OCI-LY7 (cell line): ENCODE measurements around the gene RBM20. TPM values are rescaled to one million over a fixed set of nuclear protein-coding genes. Genes with fewer than 3 reads are reported as not detected.

ENCODE experiments used
- BruUV-seq: library from RNA; stranded (reverse); fragments of 400-500 nt; replicated peaks from 2 replicates; lab custom pipeline; 2021; lab: Mats Ljungman, UMichigan
- CTCF ChIA-PET: fragments of 300-600 bp; sonication (Branson Sonifier 250); formaldehyde crosslinking; loops from one replicate; lab custom pipeline; 2022; ENCODE audit warnings: antibody characterized with exemption; ENCODE audit not compliant: unreplicated experiment; lab: Charles Lee
- POLR2A ChIA-PET: fragments of 300-600 bp; sonication (Branson Sonifier 250); formaldehyde crosslinking; loops from one replicate; lab custom pipeline; 2022; ENCODE audit warnings: antibody characterized with exemption; lab: Charles Lee
- DNase-seq: peaks from one replicate; pipeline ENCODE4 v3.0.0-alpha.2; 2015; ENCODE audit warnings: low spot score
- H2AFZ ChIP-seq: fragments of 200-600 bp; sonication (generic), shearing (Covaris generic); 2 replicates; pipeline ENCODE4 v1.6.1; 2014; ENCODE audit warnings: mild to moderate bottlenecking, antibody characterized with exemption, low read length, moderate library complexity
- H3K27ac ChIP-seq: fragments of 200-600 bp; sonication (generic); 2 replicates; pipeline ENCODE4 v1.5.1; 2014; ENCODE audit warnings: mixed run types, low read depth, mild to moderate bottlenecking, moderate library complexity, low read length, inconsistent platforms; ENCODE audit not compliant: poor library complexity, severe bottlenecking
- H3K36me3 ChIP-seq: fragments of 200-600 bp; sonication (generic); 2 replicates; pipeline ENCODE4 v1.6.1; 2014; ENCODE audit warnings: mild to moderate bottlenecking, antibody characterized with exemption, low read length, moderate library complexity, mixed read lengths; ENCODE audit not compliant: insufficient read depth
- H3K4me1 ChIP-seq: fragments of 200-600 bp; sonication (generic); 2 replicates; pipeline ENCODE4 v1.5.1; 2014; ENCODE audit warnings: mild to moderate bottlenecking, low read length; ENCODE audit not compliant: insufficient read depth, poor library complexity, severe bottlenecking
- H3K4me2 ChIP-seq: fragments of 200-600 bp; sonication (generic); 2 replicates; pipeline ENCODE4 v1.6.1; 2014; ENCODE audit warnings: mild to moderate bottlenecking, low read length
- H3K4me3 ChIP-seq: fragments of 200-600 bp; sonication (generic); 2 replicates; pipeline ENCODE4 v1.5.1; 2014; ENCODE audit warnings: mild to moderate bottlenecking, low read depth, low read length; ENCODE audit not compliant: poor library complexity, severe bottlenecking
- H3K79me2 ChIP-seq: fragments of 200-600 bp; sonication (generic); 2 replicates; pipeline ENCODE4 v1.6.1; 2016; ENCODE audit warnings: low read depth, mild to moderate bottlenecking, low read length, moderate library complexity, mixed read lengths; ENCODE audit not compliant: insufficient read depth
- H3K9me2 ChIP-seq: fragments of 200-600 bp; sonication (generic); 2 replicates; pipeline ENCODE4 v1.6.1; 2016; ENCODE audit warnings: mild to moderate bottlenecking, low read length, mixed read lengths; ENCODE audit not compliant: insufficient read depth
- H3K9me3 ChIP-seq: fragments of 200-600 bp; sonication (generic); 2 replicates; pipeline ENCODE4 v1.6.1; 2014; ENCODE audit warnings: mild to moderate bottlenecking, mixed run types, low read length, mixed read lengths
- H4K20me1 ChIP-seq: fragments of 200-600 bp; sonication (generic); 2 replicates; pipeline ENCODE4 v1.6.1; 2014; ENCODE audit warnings: mild to moderate bottlenecking, antibody characterized with exemption, low read length, moderate library complexity, mixed read lengths; ENCODE audit not compliant: insufficient read depth
- EZH2phosphoT487 ChIP-seq: fragments of 200-600 bp; sonication (generic); IDR thresholded peaks from 2 replicates; pipeline ENCODE4 v1.6.1; 2018; ENCODE audit warnings: low read depth, borderline replicate concordance, mild to moderate bottlenecking, mixed run types, antibody characterized with exemption, low read length, moderate library complexity, mixed read lengths
- intact Hi-C: fragments of 100-400 bp; cut with micrococcal nuclease; formaldehyde crosslinking; loops from one replicate; pipeline ENCODE4 v1.10.0; 2022; ENCODE audit not compliant: unreplicated experiment
- total RNA-seq, 2 experiments: library from RNA; depleted of rRNA in 1 of 2; stranded (reverse); fragments of >200 nt in 1 of 2; shearing (Covaris generic) in 1 of 2; gene quantifications; 2 replicates each; pipeline ENCODE4 v1.2.3, GENCODE V29; 2014 to 2022
- TF ChIP-seq, protein P1 (sequence below): fragments of 200-600 bp; sonication (generic); conservative IDR thresholded peaks from 2 replicates; pipeline ENCODE4 v1.5.1; 2014; ENCODE audit warnings: mild to moderate bottlenecking, antibody characterized with exemption, low read length, moderate library complexity, mixed read lengths

The RBM20 gene
- total RNA-seq, 2 experiments from 2014 or later = 0.35 to 1.0 TPM

DNA sequence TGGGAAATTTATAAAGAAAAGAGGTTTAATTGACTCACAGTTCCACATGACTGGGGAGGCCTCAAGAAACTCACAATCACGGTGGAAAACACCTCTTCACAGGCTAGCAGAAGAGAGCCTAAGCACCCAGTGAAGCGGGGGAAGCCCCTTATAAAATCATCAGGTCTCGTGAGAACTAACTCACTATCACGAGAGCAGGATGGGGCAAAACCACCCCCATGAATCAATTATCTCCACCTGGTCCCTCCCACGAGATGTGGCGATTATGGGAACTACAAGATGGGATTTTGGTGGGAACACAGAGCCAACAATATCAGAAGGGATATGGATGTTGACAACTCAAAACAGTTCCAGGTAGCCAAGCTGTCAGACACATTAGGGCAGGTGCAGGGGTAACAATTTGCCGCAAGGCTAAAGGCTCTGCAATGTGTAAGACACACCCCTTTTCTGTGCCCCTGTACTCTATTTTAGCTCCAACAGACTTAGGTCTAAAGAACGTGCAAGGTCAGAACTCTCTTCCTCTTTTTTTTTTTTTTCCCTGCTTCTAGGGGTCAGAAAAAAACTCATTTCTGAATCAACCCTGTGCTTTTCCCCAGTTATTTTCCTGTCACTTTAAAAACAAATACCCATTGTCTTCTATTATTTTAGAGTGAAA is 30.7 kb upstream of the RBM20 start:
- H3K4me3 ChIP-seq = no peak overlapping the region
- BruUV-seq = no TSS peak
- peak overlapping the region; percentile 65 for H2AFZ ChIP-seq
- no peaks in the 10 kb centered on the region for H3K36me3 ChIP-seq
- peak; percentile 41 for DNase-seq
- H3K4me1 ChIP-seq = peaks cover 36% of the 10 kb centered on the region
- intact Hi-C loops = loop anchor here (5.0 kb wide), 2 partner anchors 114 to 279 kb away; no protein-coding TSS in a partner anchor
- no peaks in the 10 kb centered on the region for H4K20me1 ChIP-seq
- TF ChIP-seq, protein P1, sequence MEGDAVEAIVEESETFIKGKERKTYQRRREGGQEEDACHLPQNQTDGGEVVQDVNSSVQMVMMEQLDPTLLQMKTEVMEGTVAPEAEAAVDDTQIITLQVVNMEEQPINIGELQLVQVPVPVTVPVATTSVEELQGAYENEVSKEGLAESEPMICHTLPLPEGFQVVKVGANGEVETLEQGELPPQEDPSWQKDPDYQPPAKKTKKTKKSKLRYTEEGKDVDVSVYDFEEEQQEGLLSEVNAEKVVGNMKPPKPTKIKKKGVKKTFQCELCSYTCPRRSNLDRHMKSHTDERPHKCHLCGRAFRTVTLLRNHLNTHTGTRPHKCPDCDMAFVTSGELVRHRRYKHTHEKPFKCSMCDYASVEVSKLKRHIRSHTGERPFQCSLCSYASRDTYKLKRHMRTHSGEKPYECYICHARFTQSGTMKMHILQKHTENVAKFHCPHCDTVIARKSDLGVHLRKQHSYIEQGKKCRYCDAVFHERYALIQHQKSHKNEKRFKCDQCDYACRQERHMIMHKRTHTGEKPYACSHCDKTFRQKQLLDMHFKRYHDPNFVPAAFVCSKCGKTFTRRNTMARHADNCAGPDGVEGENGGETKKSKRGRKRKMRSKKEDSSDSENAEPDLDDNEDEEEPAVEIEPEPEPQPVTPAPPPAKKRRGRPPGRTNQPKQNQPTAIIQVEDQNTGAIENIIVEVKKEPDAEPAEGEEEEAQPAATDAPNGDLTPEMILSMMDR = 0 out of 2 replicates have a peak, but pooled peaks have one; percentile 19
- TF ChIP-seq EZH2phosphoT487 = no peak
- H3K79me2 ChIP-seq = no peaks in the 10 kb centered on the region
- H3K4me2 ChIP-seq = peak overlapping the region; percentile 59
- no peaks in the 10 kb centered on the region for H3K9me2 ChIP-seq
- ChIA-PET CTCF (no interaction called here), POLR2A (interaction anchor here (0.6 to 1.0 kb wide), 5 partner anchors 10 to 334 kb away, joined by 3 to 5 read pairs (median 3); no protein-coding TSS in a partner anchor)
- H3K27ac ChIP-seq = no peak overlapping the region
- H3K9me3 ChIP-seq = no peaks in the 10 kb centered on the region

DNA sequence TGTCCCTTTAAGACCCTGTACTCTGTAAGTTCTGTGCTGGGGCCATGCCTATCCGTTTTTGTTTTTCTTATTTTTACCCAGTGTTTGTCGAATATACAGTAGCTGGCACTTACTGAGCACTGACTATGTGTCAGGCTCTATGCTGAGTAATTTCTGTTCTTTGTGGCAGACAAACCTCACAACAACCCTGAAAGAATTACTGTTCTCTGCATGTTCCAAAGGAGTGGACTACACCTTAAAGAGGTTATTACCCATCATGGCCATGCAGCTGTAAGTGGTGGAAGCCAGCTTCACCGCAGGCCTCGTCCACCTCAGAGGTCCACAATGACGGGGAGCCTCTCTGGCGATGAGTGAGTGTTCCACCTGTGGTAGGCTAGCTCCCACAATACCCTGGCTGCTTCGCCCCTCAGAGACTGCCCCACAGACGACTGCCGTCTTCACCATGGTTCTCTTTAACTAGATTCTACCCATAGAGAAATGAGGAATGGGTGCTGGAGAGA is 30.1 kb upstream of the RBM20 start:
- Histone ChIP-seq H2AFZ (peak overlapping the region; percentile 65), H4K20me1 (no peaks in the 10 kb centered on the region), H3K9me2 (no peaks in the 10 kb centered on the region), H3K36me3 (no peaks in the 10 kb centered on the region), H3K4me3 (no peak overlapping the region), H3K27ac (no peak overlapping the region), H3K4me2 (peak overlapping the region; percentile 59), H3K4me1 (peaks cover 36% of the 10 kb centered on the region), H3K79me2 (no peaks in the 10 kb centered on the region), H3K9me3 (no peaks in the 10 kb centered on the region)
- TF ChIP-seq, protein P1 = no peak
- no peak for TF ChIP-seq EZH2phosphoT487
- POLR2A ChIA-PET = interaction anchor here (0.6 to 2.1 kb wide), 6 partner anchors 9 to 333 kb away, joined by 3 to 6 read pairs (median 4); no protein-coding TSS in a partner anchor
- intact Hi-C loops = loop anchor here (5.0 kb wide), 2 partner anchors 113 to 278 kb away; no protein-coding TSS in a partner anchor
- BruUV-seq = no TSS peak
- CTCF ChIA-PET = no interaction called here
- DNase-seq = no peak
